ENCODE results near the gene FCER2.

Gene FCER2

GRCh38 chr19:7709932-7710460 is 8.1 kb upstream of the FCER2 start:
- TF ChIP-seq CTCF (IDR thresholded peaks at IDR 0.05), result no peak
- H3K27ac ChIP-seq, result no peak overlapping the region
- no peak for DNase-seq (ENCODE audit: low spot score)
- no peak overlapping the region for H3K4me3 ChIP-seq

DNA sequence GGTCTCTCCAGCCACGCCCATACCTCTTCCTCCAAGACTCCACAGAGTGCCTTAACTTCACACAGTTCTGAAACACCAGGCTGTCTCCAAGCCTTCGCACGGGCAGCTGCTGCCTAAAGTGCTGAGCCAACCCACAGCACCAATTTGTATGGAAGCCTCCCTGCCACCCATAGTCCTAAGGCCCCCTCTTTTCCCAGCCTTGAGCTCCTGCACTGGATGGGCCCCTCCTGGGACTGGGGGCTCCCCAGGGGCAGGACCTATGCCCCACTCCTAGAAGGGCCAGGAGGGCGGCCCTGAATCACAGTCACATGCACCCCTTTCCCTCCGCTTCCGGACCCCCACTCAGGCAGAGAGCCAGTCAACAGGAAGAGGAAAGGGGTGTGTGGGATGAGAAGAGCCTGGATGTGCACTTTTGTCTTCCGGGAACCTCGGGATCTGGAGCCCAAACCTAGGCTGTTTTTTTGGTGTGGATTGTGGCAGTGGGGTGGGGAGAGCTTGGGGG is 5.1 kb upstream of the FCER2 start:
- DNase-seq (ENCODE audit: low spot score), result no peak
- peak overlapping the region; percentile 20 to 74 for H3K27ac ChIP-seq
- H3K4me3 ChIP-seq, result no peak overlapping the region
- TF ChIP-seq CTCF (IDR thresholded peaks at IDR 0.05), result no peak

GRCh38 chr19:7706188-7706954 is 4.4 kb upstream of the FCER2 start:
- TF ChIP-seq CTCF (IDR thresholded peaks at IDR 0.05), result no peak
- Histone ChIP-seq H3K27ac (peak overlapping the region; percentile 20 to 74), H3K4me3 (no peak overlapping the region)
- no peak for DNase-seq (ENCODE audit: low spot score)

GRCh38 chr19:7705387-7706187 is 3.7 kb upstream of the FCER2 start:
- Histone ChIP-seq H3K4me3 (no peak overlapping the region), H3K27ac (peak overlapping the region in 1 of 2 donors; percentile 74)
- TF ChIP-seq CTCF (IDR thresholded peaks at IDR 0.05), result no peak
- DNase-seq (ENCODE audit: low spot score), result no peak

- DNase-seq (ENCODE audit: low spot score), result no peak
- Histone ChIP-seq H3K4me3 (no peak overlapping the region), H3K27ac (no peak overlapping the region)
- TF ChIP-seq CTCF (IDR thresholded peaks at IDR 0.05), result no peak
These were observed 2.5 kb upstream of the FCER2 start for GRCh38 chr19:7704280-7705060.

DNA sequence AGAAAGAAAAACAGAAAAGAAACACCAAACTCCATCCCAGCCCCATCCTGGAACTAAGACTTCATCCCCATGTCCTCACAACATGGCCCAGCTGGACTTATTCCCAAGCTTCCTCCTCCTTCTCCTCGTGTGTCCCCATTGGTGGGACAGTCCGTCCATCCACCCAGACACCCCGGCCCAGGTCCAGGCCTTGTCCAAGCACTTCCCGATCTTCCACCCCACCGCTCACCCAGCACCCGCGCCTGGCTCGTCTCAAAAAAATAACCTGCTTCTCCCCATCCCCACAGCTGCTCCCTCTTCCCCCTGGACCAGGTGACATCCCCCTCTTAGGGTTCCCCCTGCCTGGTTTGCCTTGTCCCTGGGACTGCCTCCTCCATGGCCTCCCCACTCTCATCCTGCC is 1.4 kb upstream of the FCER2 start:
- H3K4me3 ChIP-seq, result no peak overlapping the region
- no peak for DNase-seq (ENCODE audit: low spot score)
- no peak for TF ChIP-seq CTCF (IDR thresholded peaks at IDR 0.05)
- no peak overlapping the region for H3K27ac ChIP-seq
